Neural crest cell (in vitro differentiated cells): ENCODE data around the gene PRR12. TPM values are rescaled to one million over a fixed set of nuclear protein-coding genes. Genes with fewer than 3 reads are reported as not detected.
A peak's percentile ranks its signal among the peaks of the same experiment; 100 is the strongest.

Experiments
- DNase-seq: peaks from one replicate; pipeline ENCODE4 v3.0.0; 2021; ENCODE audit warnings: low read depth, mixed read lengths, low spot score
- H3K27ac Mint-ChIP-seq: one replicate; pipeline ENCODE4 v1.8.0; 2021; ENCODE audit warnings: mild to moderate bottlenecking, mixed read lengths; ENCODE audit not compliant: unreplicated experiment
- H3K27me3 Mint-ChIP-seq: 2 replicates; pipeline ENCODE4 v1.8.0; 2021; ENCODE audit warnings: low read depth, mild to moderate bottlenecking, mixed read lengths
- H3K36me3 Mint-ChIP-seq: 2 replicates; pipeline ENCODE4 v1.8.0; 2021; ENCODE audit warnings: low read depth, mild to moderate bottlenecking, mixed read lengths
- H3K4me1 Mint-ChIP-seq: 2 replicates; pipeline ENCODE4 v1.8.0; 2021; ENCODE audit warnings: mixed read lengths
- H3K4me3 Mint-ChIP-seq: one replicate; pipeline ENCODE4 v1.8.0; 2021; ENCODE audit warnings: mild to moderate bottlenecking, mixed read lengths
- H3K9me3 Mint-ChIP-seq: 2 replicates; pipeline ENCODE4 v1.8.0; 2021; ENCODE audit warnings: mixed read lengths
- total RNA-seq: library from RNA; stranded (reverse); gene quantifications from 2 replicates; pipeline ENCODE4 v1.2.1, GENCODE V29; 2021
- TF ChIP-seq, protein P1 (sequence below): fragments of 200-600 bp; sonication (generic); conservative IDR thresholded peaks from 2 replicates; pipeline ENCODE4 v1.5.0; 2021; ENCODE audit warnings: antibody characterized with exemption, mild to moderate bottlenecking

The PRR12 gene
- total RNA-seq, 1 donor from 2014 or later, result 51.7 TPM

DNA sequence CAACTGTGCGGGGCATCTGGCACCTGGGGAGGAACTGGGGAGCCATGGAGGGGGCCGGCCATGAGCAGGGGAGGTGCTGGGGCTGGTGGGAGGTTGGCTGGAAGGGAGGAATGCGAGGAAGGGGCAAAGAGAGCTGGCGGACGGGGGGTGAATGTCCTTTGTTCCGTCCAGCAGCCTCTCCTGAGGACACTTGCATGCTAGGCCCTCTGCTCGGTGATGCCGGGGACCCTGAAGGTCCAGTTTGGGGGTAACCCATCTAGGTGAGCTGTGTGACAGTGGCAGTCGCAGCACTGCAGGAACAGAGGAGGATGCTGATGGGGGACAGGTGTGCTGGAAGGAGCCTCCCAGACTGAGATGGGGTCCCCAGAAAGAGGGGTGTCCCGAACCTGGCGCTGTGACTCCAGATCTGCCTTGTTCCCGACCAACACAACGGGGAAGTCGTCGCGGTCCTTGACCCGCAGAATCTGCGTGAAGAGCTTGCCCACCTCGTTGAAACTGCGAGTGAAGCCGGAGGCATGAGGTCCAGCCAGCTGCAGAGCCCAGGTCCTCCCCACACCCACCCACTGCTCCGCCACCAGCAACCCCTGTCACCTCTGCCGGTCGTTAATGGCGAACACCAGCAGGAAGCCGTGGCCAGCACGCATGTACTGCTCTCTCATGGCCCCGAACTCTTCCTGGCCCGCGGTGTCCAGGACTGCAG lies 45.4 kb downstream of the PRR12 start:
- DNase-seq, result no peak
- H3K36me3 Mint-ChIP-seq, result no peaks in the 10 kb centered on the region
- H3K4me1 Mint-ChIP-seq, result peaks cover 56% of the 10 kb centered on the region
- H3K9me3 Mint-ChIP-seq, result no peaks in the 10 kb centered on the region
- H3K4me3 Mint-ChIP-seq, result peak overlapping the region; percentile 81
- H3K27me3 Mint-ChIP-seq, result peaks cover 52% of the 10 kb centered on the region
- no peak overlapping the region for H3K27ac Mint-ChIP-seq
- TF ChIP-seq, protein P1, sequence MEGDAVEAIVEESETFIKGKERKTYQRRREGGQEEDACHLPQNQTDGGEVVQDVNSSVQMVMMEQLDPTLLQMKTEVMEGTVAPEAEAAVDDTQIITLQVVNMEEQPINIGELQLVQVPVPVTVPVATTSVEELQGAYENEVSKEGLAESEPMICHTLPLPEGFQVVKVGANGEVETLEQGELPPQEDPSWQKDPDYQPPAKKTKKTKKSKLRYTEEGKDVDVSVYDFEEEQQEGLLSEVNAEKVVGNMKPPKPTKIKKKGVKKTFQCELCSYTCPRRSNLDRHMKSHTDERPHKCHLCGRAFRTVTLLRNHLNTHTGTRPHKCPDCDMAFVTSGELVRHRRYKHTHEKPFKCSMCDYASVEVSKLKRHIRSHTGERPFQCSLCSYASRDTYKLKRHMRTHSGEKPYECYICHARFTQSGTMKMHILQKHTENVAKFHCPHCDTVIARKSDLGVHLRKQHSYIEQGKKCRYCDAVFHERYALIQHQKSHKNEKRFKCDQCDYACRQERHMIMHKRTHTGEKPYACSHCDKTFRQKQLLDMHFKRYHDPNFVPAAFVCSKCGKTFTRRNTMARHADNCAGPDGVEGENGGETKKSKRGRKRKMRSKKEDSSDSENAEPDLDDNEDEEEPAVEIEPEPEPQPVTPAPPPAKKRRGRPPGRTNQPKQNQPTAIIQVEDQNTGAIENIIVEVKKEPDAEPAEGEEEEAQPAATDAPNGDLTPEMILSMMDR, result no peak

DNA sequence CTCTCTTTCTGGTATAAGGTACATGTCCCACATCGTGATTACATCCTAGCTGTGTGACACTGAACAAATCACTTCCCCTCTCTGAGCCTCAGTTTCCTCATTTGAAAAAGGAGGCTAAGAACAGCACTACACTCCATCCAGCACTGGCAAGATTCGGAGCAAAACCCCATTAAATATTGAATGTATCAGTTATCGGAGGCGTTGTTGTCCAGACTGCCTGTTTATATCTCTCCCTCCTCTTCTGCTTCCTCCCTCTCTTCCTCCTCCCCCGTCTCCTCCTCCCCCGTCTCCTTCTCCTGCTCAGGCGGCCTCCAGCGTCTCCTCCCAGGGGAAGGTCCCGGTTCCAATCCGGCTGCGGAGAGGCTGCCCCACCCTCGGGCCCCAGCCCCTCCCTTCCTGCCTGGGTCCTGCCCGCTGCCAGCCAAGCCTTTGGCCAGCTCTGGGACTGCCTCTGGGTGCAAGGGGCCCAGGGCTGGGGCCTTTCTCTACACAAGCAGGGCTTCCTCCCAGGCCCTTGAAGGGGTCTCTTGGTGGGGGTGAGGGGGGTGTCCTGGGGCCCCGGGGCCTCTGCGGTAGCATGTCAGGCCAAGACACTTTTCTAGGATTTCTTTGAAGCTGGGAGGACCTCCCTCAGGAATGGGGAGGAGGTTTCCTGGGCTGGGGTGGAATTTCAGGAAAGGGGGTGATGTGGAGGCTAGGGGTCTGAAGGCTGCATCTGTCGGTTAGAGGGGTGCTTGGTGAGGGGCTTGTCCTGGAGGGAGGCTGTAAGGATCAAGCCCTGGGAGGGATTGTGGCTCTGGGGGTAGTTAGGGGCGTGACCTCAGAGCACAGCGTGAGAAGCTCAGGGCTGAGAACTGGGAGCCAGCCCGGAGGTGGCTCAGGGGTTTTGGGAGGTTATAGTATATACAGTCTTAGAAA lies 47.1 kb downstream of the PRR12 start:
- no peak for DNase-seq
- Mint-ChIP-seq H3K27me3 (peaks cover 52% of the 10 kb centered on the region), H3K27ac (peak overlapping the region; percentile 67), H3K9me3 (no peaks in the 10 kb centered on the region), H3K4me3 (peak overlapping the region; percentile 83), H3K4me1 (peaks cover 68% of the 10 kb centered on the region), H3K36me3 (no peaks in the 10 kb centered on the region)
- TF ChIP-seq, protein P1, result no peak

DNA sequence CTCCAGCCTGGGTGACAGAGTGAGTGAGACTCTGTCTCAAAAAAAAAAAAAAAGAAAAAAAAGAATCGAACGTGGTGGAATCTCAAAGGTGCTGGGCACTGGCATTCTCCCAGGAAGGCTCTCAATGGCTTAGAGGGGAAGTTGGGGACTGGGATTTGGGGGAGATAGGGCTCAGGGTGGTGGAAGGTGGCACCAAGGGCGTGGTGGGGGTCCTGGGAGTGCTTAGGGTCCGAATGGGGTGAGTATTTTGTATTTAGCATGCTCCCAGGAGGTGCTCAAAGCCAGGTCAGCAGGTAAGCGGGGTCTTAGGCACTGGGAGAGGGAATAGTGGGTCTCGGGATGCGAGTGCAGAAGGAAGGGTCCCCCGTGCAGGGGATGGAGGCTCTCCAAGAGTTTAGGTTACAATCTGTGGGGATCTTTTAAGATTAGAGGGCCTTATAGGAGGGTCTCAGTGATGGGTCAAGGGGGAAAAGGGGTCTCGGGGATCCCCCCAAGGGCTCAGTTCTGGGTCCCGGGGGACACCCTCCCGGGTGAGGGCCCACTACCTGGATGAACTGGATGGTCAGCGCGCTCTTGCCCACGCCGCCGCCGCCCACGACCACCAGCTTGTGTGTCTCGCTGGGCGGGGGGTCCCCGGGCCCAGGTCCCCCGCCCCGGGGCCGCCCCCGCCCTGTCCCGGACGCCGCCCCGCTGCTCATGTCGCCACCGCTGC lies 48.6 kb downstream of the PRR12 start:
- Mint-ChIP-seq H3K4me1 (peaks cover 83% of the 10 kb centered on the region), H3K27ac (no peak overlapping the region), H3K4me3 (peak overlapping the region; percentile 91), H3K27me3 (peaks cover 50% of the 10 kb centered on the region), H3K9me3 (no peaks in the 10 kb centered on the region), H3K36me3 (peaks cover 2% of the 10 kb centered on the region)
- DNase-seq, result no peak
- TF ChIP-seq, protein P1, result no peak

DNA sequence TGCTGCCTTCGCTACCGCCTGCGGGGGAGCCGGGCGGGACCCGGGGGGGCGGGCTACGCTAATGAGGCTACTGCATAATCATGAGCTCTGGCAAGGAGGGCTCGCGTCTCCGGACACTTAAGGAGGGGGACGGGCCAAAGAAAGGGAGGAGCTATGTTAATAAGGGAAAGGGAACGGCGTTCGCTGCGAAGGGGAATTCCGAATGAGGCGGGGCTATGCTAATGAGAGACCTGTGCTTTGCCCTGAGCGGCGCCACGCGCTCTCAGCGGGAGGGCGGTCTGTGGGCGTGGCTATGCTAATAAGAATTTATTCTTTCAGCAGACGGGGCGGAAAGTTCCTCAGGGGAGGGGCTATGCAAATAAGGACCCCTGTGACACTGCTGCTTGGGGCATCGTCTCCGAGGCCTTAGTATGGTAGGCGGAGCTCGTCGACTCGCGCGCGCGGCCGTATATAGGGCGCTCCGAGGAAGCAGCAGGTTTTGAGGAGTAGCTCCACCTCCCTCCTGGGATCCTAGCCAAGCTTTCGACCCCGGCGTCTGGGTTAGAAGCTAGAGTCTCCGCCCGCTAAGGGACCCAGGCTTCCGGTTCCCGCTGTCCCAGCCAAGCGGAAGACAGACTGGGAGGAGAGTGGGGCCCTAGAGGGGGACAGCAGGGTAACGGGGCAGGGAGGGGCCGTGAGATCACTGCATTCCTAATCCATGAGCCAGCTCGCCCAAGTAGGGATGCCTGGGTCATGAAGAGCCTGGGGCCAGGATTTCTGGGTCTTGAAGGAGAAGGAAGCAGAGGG lies 49.3 kb downstream of the PRR12 start, which contains the start of gene RRAS:
RRAS (minus strand) TSS at position 31 of the 786 bp plus-strand sequence. CDS start 45 bp downstream, outside the sequence.
- peaks cover 43% of the 10 kb centered on the region for H3K27me3 Mint-ChIP-seq
- peak; percentile 99 for DNase-seq
- no peaks in the 10 kb centered on the region for H3K9me3 Mint-ChIP-seq
- TF ChIP-seq, protein P1, result no peak
- peaks cover 2% of the 10 kb centered on the region for H3K36me3 Mint-ChIP-seq
- H3K4me1 Mint-ChIP-seq, result peaks cover 77% of the 10 kb centered on the region
- peak within 1 kb of the TSS; percentile 91 for H3K4me3 Mint-ChIP-seq
- H3K27ac Mint-ChIP-seq, result peak within 1 kb of the TSS; percentile 100
